Mesendoderm (in vitro differentiated cells): ENCODE measurements around the gene POLR2E.

ENCODE experiments used
- DNase-seq: peaks from one replicate; pipeline ENCODE4 v3.0.0; 2013
- H2AK5ac ChIP-seq: 2 replicates; pipeline ENCODE4 v1.6.1; 2013; ENCODE audit warnings: low read length, inconsistent platforms
- H2BK120ac ChIP-seq: 2 replicates; pipeline ENCODE4 v1.6.1; 2013; ENCODE audit warnings: low read depth, mild to moderate bottlenecking, low read length, moderate library complexity, mixed read lengths
- H2BK15ac ChIP-seq: replicated peaks from 2 replicates; pipeline ENCODE4 v1.6.1; 2013; ENCODE audit warnings: low read depth, mild to moderate bottlenecking, moderate library complexity
- H2BK5ac ChIP-seq: 2 replicates; pipeline ENCODE4 v1.6.1; 2013; ENCODE audit warnings: low read length, inconsistent platforms
- H3K18ac ChIP-seq: 2 replicates; pipeline ENCODE4 v1.6.1; 2013; ENCODE audit warnings: mild to moderate bottlenecking, low read length, mixed read lengths
- H3K23ac ChIP-seq: one replicate; pipeline ENCODE4 v1.6.1; 2013; ENCODE audit warnings: low read length
- H3K27ac ChIP-seq: 2 replicates; pipeline ENCODE4 v1.5.1; 2013; ENCODE audit warnings: low read depth, mild to moderate bottlenecking, inconsistent platforms, low read length, moderate library complexity
- H3K27me3 ChIP-seq: 2 replicates; pipeline ENCODE4 v1.6.1; 2013; ENCODE audit warnings: low read length, control low read depth, mild to moderate bottlenecking, inconsistent platforms; ENCODE audit not compliant: insufficient read depth, poor library complexity
- H3K36me3 ChIP-seq: 2 replicates; pipeline ENCODE4 v1.6.1; 2013; ENCODE audit warnings: low read length, inconsistent platforms; ENCODE audit not compliant: control insufficient read depth, insufficient read depth
- H3K4ac ChIP-seq: one replicate; pipeline ENCODE4 v1.6.1; 2013; ENCODE audit warnings: low read depth, mild to moderate bottlenecking, low read length, moderate library complexity
- H3K4me1 ChIP-seq: 2 replicates; pipeline ENCODE4 v1.6.1; 2013; ENCODE audit warnings: low read depth, low read length, inconsistent platforms; ENCODE audit not compliant: control insufficient read depth
- H3K4me2 ChIP-seq: 2 replicates; pipeline ENCODE4 v1.6.1; 2013; ENCODE audit warnings: low read length
- H3K4me3 ChIP-seq: 2 replicates; pipeline ENCODE4 v1.5.1; 2013; ENCODE audit warnings: mild to moderate bottlenecking, low read length
- H3K56ac ChIP-seq: one replicate; pipeline ENCODE4 v1.6.1; 2013; ENCODE audit warnings: low read length
- H3K79me1 ChIP-seq: 2 replicates; pipeline ENCODE4 v1.6.1; 2013; ENCODE audit warnings: low read length, inconsistent platforms
- H3K79me2 ChIP-seq: 2 replicates; pipeline ENCODE4 v1.6.1; 2013; ENCODE audit warnings: mild to moderate bottlenecking, low read length; ENCODE audit not compliant: control insufficient read depth, insufficient read depth
- H3K9ac ChIP-seq: 2 replicates; pipeline ENCODE4 v1.6.1; 2013; ENCODE audit warnings: low read length, inconsistent platforms
- H4K5ac ChIP-seq: one replicate; pipeline ENCODE4 v1.6.1; 2013; ENCODE audit warnings: low read length
- H4K8ac ChIP-seq: one replicate; pipeline ENCODE4 v1.6.1; 2013; ENCODE audit warnings: low read depth, mild to moderate bottlenecking, control low read depth, low read length, moderate library complexity
- WGBS: extraction: QIAGEN DNeasy Blood & Tissue Kit; methylation state at CpG from one replicate; pipeline ENCODE4 v1.1.7; 2013; ENCODE audit warnings: low lambda C conversion rate, missing lambda C conversion rate; ENCODE audit not compliant: insufficient coverage; ENCODE audit errors: extremely low coverage; 5-methylcytosine and 5-hydroxymethylcytosine counted together

Gene POLR2E

GRCh38 chr19:1105873-1106840 lies 11.0 kb upstream of the POLR2E start:
- Histone ChIP-seq H3K23ac (no peak overlapping the region), H3K9ac (no peak overlapping the region), H3K27ac (no peak overlapping the region), H2BK5ac (no peak overlapping the region), H2AK5ac (no peak overlapping the region), H4K8ac (no peak overlapping the region), H3K79me1 (no peaks in the 10 kb centered on the region), H2BK120ac (no peak overlapping the region), H2BK15ac (no peak overlapping the region), H3K36me3 (peaks cover 2% of the 10 kb centered on the region), H3K4ac (no peak overlapping the region), H3K56ac (no peak overlapping the region), H3K18ac (no peak overlapping the region), H3K27me3 (no peaks in the 10 kb centered on the region), H3K79me2 (peaks cover 4% of the 10 kb centered on the region), H3K4me2 (no peak overlapping the region), H3K4me3 (no peak overlapping the region), H3K4me1 (peaks cover 3% of the 10 kb centered on the region), H4K5ac (no peak overlapping the region)
- DNase-seq: no peak
- WGBS: no CpG with 5 or more reads among the region's 32 CpGs

DNA sequence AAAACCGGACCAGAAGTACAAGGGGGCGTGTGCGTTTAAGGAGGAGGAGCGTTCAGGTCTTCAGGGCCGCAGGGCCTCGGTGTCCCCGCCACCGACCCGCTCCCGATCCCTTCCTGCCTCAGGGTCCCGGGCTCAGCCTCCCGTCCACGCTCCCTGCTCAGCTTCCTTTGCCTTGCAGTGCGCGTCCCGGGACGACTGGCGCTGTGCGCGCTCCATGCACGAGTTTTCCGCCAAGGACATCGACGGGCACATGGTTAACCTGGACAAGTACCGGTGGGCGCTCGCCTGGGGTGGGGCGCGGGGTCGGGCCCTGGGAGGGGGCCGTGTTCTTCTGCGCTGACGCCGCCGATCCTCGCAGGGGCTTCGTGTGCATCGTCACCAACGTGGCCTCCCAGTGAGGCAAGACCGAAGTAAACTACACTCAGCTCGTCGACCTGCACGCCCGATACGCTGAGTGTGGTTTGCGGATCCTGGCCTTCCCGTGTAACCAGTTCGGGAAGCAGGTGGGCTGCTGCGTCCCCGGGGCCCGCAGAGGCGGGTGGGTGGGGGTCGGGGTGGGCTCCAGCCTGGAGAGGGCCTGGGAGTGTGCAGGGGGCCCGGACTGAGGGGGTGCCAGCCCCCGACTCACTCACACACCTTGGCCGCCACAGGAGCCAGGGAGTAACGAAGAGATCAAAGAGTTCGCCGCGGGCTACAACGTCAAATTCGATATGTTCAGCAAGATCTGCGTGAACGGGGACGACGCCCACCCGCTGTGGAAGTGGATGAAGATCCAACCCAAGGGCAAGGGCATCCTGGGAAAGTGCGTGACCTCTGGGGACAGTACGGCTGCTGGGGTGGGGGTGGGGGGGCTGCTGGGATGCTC lies 10.1 kb upstream of the POLR2E start:
- no peak overlapping the region for H2BK5ac ChIP-seq
- H2BK15ac ChIP-seq: no peak overlapping the region
- peak overlapping the region; percentile 66 for H3K4me3 ChIP-seq
- no peak overlapping the region for H4K8ac ChIP-seq
- peak overlapping the region; percentile 92 for H3K9ac ChIP-seq
- peak overlapping the region; percentile 96 for H3K4me2 ChIP-seq
- DNase-seq: peak; percentile 61
- H3K36me3 ChIP-seq: peaks cover 2% of the 10 kb centered on the region
- H3K4ac ChIP-seq: no peak overlapping the region
- H3K56ac ChIP-seq: peak overlapping the region; percentile 99
- no peak overlapping the region for H4K5ac ChIP-seq
- no CpG with 5 or more reads among the region's 69 CpGs for WGBS
- H3K27me3 ChIP-seq: no peaks in the 10 kb centered on the region
- H3K4me1 ChIP-seq: peaks cover 3% of the 10 kb centered on the region
- no peaks in the 10 kb centered on the region for H3K79me1 ChIP-seq
- H3K18ac ChIP-seq: peak overlapping the region; percentile 97
- H3K27ac ChIP-seq: peak overlapping the region; percentile 99
- H3K23ac ChIP-seq: no peak overlapping the region
- peaks cover 4% of the 10 kb centered on the region for H3K79me2 ChIP-seq
- H2AK5ac ChIP-seq: no peak overlapping the region
- H2BK120ac ChIP-seq: no peak overlapping the region

DNA sequence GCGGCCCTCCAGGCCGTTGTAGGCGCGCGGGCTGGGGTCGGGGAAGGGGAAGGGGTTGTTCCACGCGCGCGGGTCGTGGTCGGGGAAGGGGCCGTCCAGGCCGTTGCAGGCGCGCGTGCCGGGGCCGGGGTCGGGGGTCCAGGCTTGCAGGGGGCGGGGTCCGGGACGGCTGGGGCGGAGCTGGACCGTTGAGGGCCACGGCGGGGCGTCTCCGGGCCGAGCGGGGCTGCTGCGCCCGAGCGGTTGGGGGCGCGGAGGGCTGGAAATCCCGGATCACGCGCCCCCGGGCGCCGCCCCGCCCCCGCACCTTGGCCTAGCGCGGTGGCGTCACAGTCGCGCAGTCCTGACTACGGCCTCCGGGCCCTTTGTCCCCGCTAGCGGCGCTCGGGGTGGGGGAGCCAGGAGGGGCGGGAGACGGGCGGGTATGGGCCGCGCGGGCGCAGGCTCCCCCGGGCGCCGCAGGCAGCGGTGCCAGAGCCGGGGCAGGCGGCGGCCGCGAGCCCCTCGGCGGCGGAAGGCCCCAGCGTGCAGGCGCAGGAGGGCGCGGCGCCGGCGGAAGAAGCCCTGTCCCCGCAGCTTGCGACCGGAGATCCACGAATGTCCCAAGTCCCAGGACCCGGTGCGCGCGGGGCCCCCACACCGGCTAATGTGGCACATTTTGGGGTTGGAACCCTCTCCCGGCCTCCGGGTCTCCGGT lies 9.3 kb upstream of the POLR2E start:
- Histone ChIP-seq H3K36me3 (peaks cover 2% of the 10 kb centered on the region), H4K8ac (no peak overlapping the region), H3K9ac (peak overlapping the region; percentile 92), H3K27ac (peak overlapping the region; percentile 99), H2AK5ac (no peak overlapping the region), H3K56ac (peak overlapping the region; percentile 99), H3K4me2 (peak overlapping the region; percentile 96), H2BK15ac (no peak overlapping the region), H2BK5ac (no peak overlapping the region), H3K27me3 (no peaks in the 10 kb centered on the region), H3K79me2 (peaks cover 4% of the 10 kb centered on the region), H3K18ac (peak overlapping the region; percentile 97), H3K4me1 (peaks cover 3% of the 10 kb centered on the region), H3K4me3 (peak overlapping the region; percentile 73), H3K4ac (peak overlapping the region; percentile 92), H3K79me1 (no peaks in the 10 kb centered on the region), H3K23ac (no peak overlapping the region), H4K5ac (no peak overlapping the region), H2BK120ac (peak overlapping the region; percentile 39)
- peak; percentile 77 for DNase-seq
- no CpG with 5 or more reads among the region's 93 CpGs for WGBS

- no peak within 1 kb of the TSS for H2BK5ac ChIP-seq
- H3K23ac ChIP-seq: no peak within 1 kb of the TSS
- no CpG with 5 or more reads among the region's 75 CpGs for WGBS
- H3K27ac ChIP-seq: peak within 1 kb of the TSS; percentile 99
- H3K18ac ChIP-seq: peak within 1 kb of the TSS; percentile 97
- H3K4me2 ChIP-seq: peak within 1 kb of the TSS; percentile 96
- H3K9ac ChIP-seq: peak within 1 kb of the TSS; percentile 92
- peak within 1 kb of the TSS; percentile 92 for H3K4ac ChIP-seq
- H3K79me2 ChIP-seq: peaks cover 4% of the 10 kb centered on the region
- H3K4me1 ChIP-seq: peaks cover 3% of the 10 kb centered on the region
- peak within 1 kb of the TSS; percentile 73 for H3K4me3 ChIP-seq
- H3K79me1 ChIP-seq: no peaks in the 10 kb centered on the region
- no peak within 1 kb of the TSS for H4K8ac ChIP-seq
- H2AK5ac ChIP-seq: no peak within 1 kb of the TSS
- H3K36me3 ChIP-seq: peaks cover 2% of the 10 kb centered on the region
- peak within 1 kb of the TSS; percentile 99 for H3K56ac ChIP-seq
- DNase-seq: peak; percentile 100
- H2BK15ac ChIP-seq: no peak within 1 kb of the TSS
- peak within 1 kb of the TSS; percentile 39 for H2BK120ac ChIP-seq
- no peak within 1 kb of the TSS for H4K5ac ChIP-seq
- no peaks in the 10 kb centered on the region for H3K27me3 ChIP-seq
Measured at GRCh38 chr19:1103708-1104310, 8.6 kb upstream of the POLR2E start, which contains the start of gene GPX4. Gene GPX4, plus strand, starts transcription at chr19:1103994. Its CDS starts 50 bp downstream, at chr19:1104044.

DNA sequence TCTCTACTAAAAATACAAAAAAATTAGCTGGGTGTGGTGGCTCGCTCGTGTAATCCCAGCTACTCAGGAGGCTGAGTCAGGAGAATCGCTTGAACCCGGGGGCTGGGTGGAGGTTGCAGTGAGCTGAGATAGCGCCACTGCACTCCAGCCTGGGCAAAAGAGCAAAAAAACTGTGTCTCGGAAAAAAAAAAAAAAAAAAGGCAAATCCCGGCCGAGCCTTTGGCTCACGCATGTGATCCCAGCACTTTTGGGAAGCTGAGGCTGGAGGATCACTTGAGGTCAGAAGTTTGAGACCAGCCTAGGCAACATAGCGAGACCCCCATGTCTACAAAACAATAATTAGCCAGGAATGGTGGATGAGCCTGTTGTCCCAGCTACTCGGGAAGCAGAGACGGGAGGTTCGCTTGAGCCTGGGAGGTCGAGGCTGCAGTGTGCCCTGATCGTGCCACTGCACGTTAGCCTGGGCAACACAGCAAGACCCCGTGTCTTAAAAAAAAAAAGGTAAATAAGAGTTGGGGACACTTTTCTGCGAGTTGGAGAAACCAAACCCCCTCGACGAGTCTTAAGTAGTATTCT lies 8.0 kb upstream of the POLR2E start:
- H4K8ac ChIP-seq: no peak overlapping the region
- H3K4me3 ChIP-seq: no peak overlapping the region
- no peak overlapping the region for H3K23ac ChIP-seq
- H3K4ac ChIP-seq: no peak overlapping the region
- H2BK5ac ChIP-seq: no peak overlapping the region
- H3K79me2 ChIP-seq: peaks cover 4% of the 10 kb centered on the region
- peak overlapping the region; percentile 47 for H3K9ac ChIP-seq
- H3K18ac ChIP-seq: no peak overlapping the region
- no peak overlapping the region for H2BK15ac ChIP-seq
- H2AK5ac ChIP-seq: no peak overlapping the region
- H3K79me1 ChIP-seq: no peaks in the 10 kb centered on the region
- H3K4me2 ChIP-seq: no peak overlapping the region
- no peak for DNase-seq
- H3K27ac ChIP-seq: no peak overlapping the region
- H3K56ac ChIP-seq: peak overlapping the region; percentile 82
- H4K5ac ChIP-seq: no peak overlapping the region
- no peaks in the 10 kb centered on the region for H3K27me3 ChIP-seq
- H3K36me3 ChIP-seq: peaks cover 2% of the 10 kb centered on the region
- H2BK120ac ChIP-seq: no peak overlapping the region
- H3K4me1 ChIP-seq: peaks cover 3% of the 10 kb centered on the region
- no CpG with 5 or more reads among the region's 20 CpGs for WGBS
